SH-SY5Y (cell line): Measurements from ENCODE around the gene TOR1A.

Experiments used
- GATA2 ChIP-seq: IDR thresholded peaks from 2 replicates; pipeline ENCODE4 v1.6.1; 2011; ENCODE audit warnings: mild to moderate bottlenecking, low read depth, low read length
- GATA3 ChIP-seq: IDR thresholded peaks from 2 replicates; pipeline ENCODE4 v1.6.1; 2011; ENCODE audit warnings: low read depth, mild to moderate bottlenecking, low read length, moderate library complexity

DNA sequence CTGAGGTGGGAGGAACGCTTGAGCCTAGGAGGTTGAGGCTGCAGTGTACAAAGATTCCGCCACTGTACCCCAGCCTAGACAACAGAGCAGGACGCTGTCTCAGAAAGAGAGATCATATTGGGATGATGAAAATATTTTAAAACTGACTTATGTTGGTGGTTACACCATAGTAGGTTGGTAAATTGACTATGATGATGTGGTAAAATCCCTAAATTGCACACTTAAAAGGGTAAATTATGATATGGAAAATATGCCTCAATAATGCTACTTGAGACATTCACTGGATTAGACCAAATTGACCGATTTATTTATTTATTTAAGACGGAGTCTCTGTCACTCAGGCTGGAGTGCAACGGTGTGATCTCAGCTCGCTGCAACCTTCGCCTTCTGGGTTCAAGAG is 42.8 kb downstream of the TOR1A start:
- TF ChIP-seq GATA2 (no peak), GATA3 (no peak)
